Astrocyte (in vitro differentiated cells and primary cell): ENCODE results near the gene CAND2. TPM values are rescaled to one million over a fixed set of nuclear protein-coding genes. Genes with fewer than 3 reads are reported as not detected.

ENCODE experiments used
- DNase-seq: peaks from one replicate; pipeline ENCODE4 v3.0.0-alpha.2; 2010; ENCODE audit warnings: low read depth
- FAIRE-seq: peaks from 2 replicates; lab custom pipeline; 2011; peaks lifted over from hg19 to GRCh38; lab: Jason Lieb, UNC
- H2AFZ ChIP-seq: 2 replicates; pipeline ENCODE4 v1.6.0; 2012; ENCODE audit warnings: low read depth, low read length, inconsistent platforms
- H3K27ac ChIP-seq: 2 replicates; pipeline ENCODE4 v1.5.1; 2011; ENCODE audit warnings: low read depth, low read length, inconsistent platforms
- H3K27me3 ChIP-seq: 2 replicates; pipeline ENCODE4 v1.6.0; 2011; ENCODE audit warnings: low read length, inconsistent platforms; ENCODE audit not compliant: insufficient read depth
- H3K36me3 ChIP-seq: 2 replicates; pipeline ENCODE4 v1.5.1; 2011; ENCODE audit warnings: low read length, inconsistent platforms; ENCODE audit not compliant: insufficient read depth
- H3K4me1 ChIP-seq: 2 replicates; pipeline ENCODE4 v1.5.1; 2011; ENCODE audit warnings: low read length, inconsistent platforms; ENCODE audit not compliant: insufficient read depth
- H3K4me2 ChIP-seq: 2 replicates; pipeline ENCODE4 v1.6.0; 2012; ENCODE audit warnings: low read length, inconsistent platforms
- H3K4me3 ChIP-seq: 2 replicates; pipeline ENCODE4 v1.5.1; 2011; ENCODE audit warnings: low read depth, mild to moderate bottlenecking, low read length, inconsistent platforms; ENCODE audit not compliant: insufficient read depth
- H3K79me2 ChIP-seq: 2 replicates; pipeline ENCODE4 v1.6.0; 2012; ENCODE audit warnings: mild to moderate bottlenecking, low read length, inconsistent platforms; ENCODE audit not compliant: insufficient read depth
- H3K9ac ChIP-seq: 2 replicates; pipeline ENCODE4 v1.6.0; 2012; ENCODE audit warnings: mild to moderate bottlenecking, low read length, inconsistent platforms
- H3K9me3 ChIP-seq: 2 replicates; pipeline ENCODE4 v1.5.1; 2012; ENCODE audit warnings: low read depth, mild to moderate bottlenecking, low read length, inconsistent platforms; ENCODE audit not compliant: insufficient read depth
- H4K20me1 ChIP-seq: 2 replicates; pipeline ENCODE4 v1.6.0; 2012; ENCODE audit warnings: low read length, inconsistent platforms; ENCODE audit not compliant: insufficient read depth
- H3K27ac Mint-ChIP-seq: one replicate; pipeline ENCODE4 v1.8.0; 2021; ENCODE audit warnings: mild to moderate bottlenecking, mixed read lengths; ENCODE audit not compliant: unreplicated experiment
- H3K27me3 Mint-ChIP-seq: one replicate; pipeline ENCODE4 v1.8.0; 2021; ENCODE audit warnings: low read depth, mixed read lengths; ENCODE audit not compliant: unreplicated experiment
- H3K36me3 Mint-ChIP-seq: one replicate; pipeline ENCODE4 v1.8.0; 2021; ENCODE audit warnings: low read depth, mixed read lengths; ENCODE audit not compliant: unreplicated experiment
- H3K4me1 Mint-ChIP-seq: one replicate; pipeline ENCODE4 v1.8.0; 2021; ENCODE audit warnings: low read depth, mixed read lengths; ENCODE audit not compliant: unreplicated experiment
- H3K4me3 Mint-ChIP-seq: one replicate; pipeline ENCODE4 v1.8.0; 2021; ENCODE audit warnings: mild to moderate bottlenecking, moderate library complexity, mixed read lengths; ENCODE audit not compliant: unreplicated experiment
- H3K9me3 Mint-ChIP-seq: one replicate; pipeline ENCODE4 v1.8.0; 2021; ENCODE audit warnings: mild to moderate bottlenecking, mixed read lengths; ENCODE audit not compliant: unreplicated experiment
- CTCF ChIP-seq: IDR thresholded peaks from 2 replicates; pipeline ENCODE4 v1.5.1; 2011; ENCODE audit warnings: low read depth, mild to moderate bottlenecking, inconsistent platforms, low read length, moderate library complexity; ENCODE audit not compliant: insufficient read depth
- EZH2 ChIP-seq: IDR thresholded peaks from 2 replicates; pipeline ENCODE4 v1.6.1; 2012; ENCODE audit warnings: mild to moderate bottlenecking, low read length, inconsistent platforms; ENCODE audit not compliant: insufficient read depth
- total RNA-seq: library from RNA; stranded (reverse); gene quantifications from 2 replicates; pipeline ENCODE4 v1.2.1, GENCODE V29; 2021

Gene CAND2
- total RNA-seq, 1 donor from 2014 or later, result 4.6 TPM

DNA sequence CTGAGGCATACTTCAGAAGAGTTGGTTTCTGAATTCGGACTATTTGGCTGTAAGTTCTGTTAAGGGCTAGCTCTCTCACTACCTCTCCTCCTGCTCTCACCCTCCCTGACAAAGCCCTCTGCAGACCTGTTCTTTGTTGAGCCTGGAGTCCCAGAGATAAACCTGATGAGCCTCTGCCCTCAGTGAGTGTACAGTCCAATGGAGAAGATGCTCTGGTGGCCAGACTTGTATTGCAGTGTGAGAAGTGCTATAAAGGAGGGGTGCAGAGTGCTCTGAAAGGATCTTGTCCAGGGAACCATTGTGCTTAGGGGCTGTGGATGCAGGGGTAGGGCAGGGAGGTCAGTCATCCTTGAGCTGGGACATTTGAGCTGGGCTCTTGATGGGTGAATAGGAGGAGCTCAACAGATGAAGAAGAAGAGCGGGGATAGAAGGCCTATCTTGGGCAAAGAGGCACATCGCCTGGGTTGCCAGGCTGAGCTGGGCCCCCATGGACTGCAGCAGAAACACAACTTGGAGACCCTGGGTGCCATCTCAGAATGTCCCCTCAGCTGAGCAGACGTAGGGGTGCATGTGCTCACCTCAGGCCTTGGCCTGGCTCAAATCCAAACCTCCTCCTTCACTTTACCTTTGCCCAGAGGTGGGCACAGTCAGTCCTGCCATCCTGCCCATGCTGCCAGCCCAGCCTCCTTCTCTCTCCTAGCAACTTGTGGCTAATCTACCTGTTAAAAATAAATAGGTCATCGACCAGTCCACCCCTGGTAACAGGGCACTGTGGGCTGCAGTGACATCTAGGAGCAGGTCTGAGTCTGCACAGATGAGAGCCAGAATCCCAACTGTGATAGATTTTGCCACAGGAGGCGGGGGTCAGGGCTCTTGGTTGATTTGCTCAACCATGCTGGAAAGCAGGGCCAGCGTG is 3.3 kb downstream of the CAND2 start:
- no peak overlapping the region for H2AFZ ChIP-seq
- Mint-ChIP-seq H3K27ac (no peak overlapping the region), H3K9me3 (no peaks in the 10 kb centered on the region), H3K36me3 (peaks cover 6% of the 10 kb centered on the region), H3K27me3 (peaks cover 7% of the 10 kb centered on the region), H3K4me1 (no peaks in the 10 kb centered on the region), H3K4me3 (no peak overlapping the region)
- no peaks in the 10 kb centered on the region for H4K20me1 ChIP-seq
- DNase-seq (no peak), FAIRE-seq (no peak)
- no peak overlapping the region for H3K4me2 ChIP-seq
- H3K9ac ChIP-seq, result no peak overlapping the region
- no peaks in the 10 kb centered on the region for H3K27me3 ChIP-seq
- H3K79me2 ChIP-seq, result no peaks in the 10 kb centered on the region
- H3K9me3 ChIP-seq, result no peaks in the 10 kb centered on the region
- no peak for TF ChIP-seq EZH2
- TF ChIP-seq CTCF, result no peak
- peaks cover 5% of the 10 kb centered on the region for H3K4me1 ChIP-seq
- H3K4me3 ChIP-seq, result no peak overlapping the region
- peaks cover 5% of the 10 kb centered on the region for H3K36me3 ChIP-seq
- H3K27ac ChIP-seq, result no peak overlapping the region

- FAIRE-seq, result no peak
- no peak overlapping the region for H3K27ac Mint-ChIP-seq
- Histone ChIP-seq H3K36me3 (peaks cover 6% of the 10 kb centered on the region), H3K4me3 (no peak overlapping the region), H3K27me3 (no peaks in the 10 kb centered on the region), H3K9ac (no peak overlapping the region), H3K27ac (no peak overlapping the region), H3K4me2 (no peak overlapping the region), H3K79me2 (no peaks in the 10 kb centered on the region), H2AFZ (no peak overlapping the region), H3K9me3 (no peaks in the 10 kb centered on the region), H3K4me1 (no peaks in the 10 kb centered on the region), H4K20me1 (no peaks in the 10 kb centered on the region)
- H3K36me3 Mint-ChIP-seq, result peaks cover 13% of the 10 kb centered on the region
- H3K27me3 Mint-ChIP-seq, result peaks cover under 1% of the 10 kb centered on the region
- H3K4me3 Mint-ChIP-seq, result no peak overlapping the region
- no peak for DNase-seq
- no peaks in the 10 kb centered on the region for H3K4me1 Mint-ChIP-seq
- TF ChIP-seq CTCF (no peak), EZH2 (no peak)
- H3K9me3 Mint-ChIP-seq, result no peaks in the 10 kb centered on the region
Observed at GRCh38 chr3:12803371-12803770, 6.9 kb downstream of the CAND2 start.

DNA sequence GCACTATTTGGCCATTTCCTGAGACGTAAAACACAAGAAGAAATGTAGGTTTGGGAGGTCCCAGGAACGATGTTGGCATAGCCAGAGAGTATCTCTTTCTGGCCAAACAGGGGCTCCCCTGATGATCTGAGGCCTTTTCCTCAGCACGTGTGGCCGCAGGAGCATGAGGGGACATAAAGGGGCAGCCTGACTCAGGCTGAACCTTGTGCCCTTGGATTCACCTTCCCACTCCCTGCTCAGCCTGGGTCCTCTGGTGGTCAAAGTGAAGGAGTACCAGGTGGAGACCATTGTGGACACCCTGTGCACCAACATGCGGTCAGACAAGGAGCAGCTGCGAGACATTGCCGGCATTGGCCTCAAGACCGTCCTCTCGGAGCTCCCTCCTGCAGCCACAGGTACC is 10.6 kb downstream of the CAND2 start:
- Mint-ChIP-seq H3K4me3 (no peak overlapping the region), H3K9me3 (no peaks in the 10 kb centered on the region), H3K36me3 (peaks cover 13% of the 10 kb centered on the region), H3K27me3 (peaks cover 9% of the 10 kb centered on the region), H3K27ac (no peak overlapping the region), H3K4me1 (peaks cover 4% of the 10 kb centered on the region)
- Histone ChIP-seq H3K27ac (no peak overlapping the region), H3K9ac (no peak overlapping the region), H3K9me3 (no peaks in the 10 kb centered on the region), H4K20me1 (no peaks in the 10 kb centered on the region), H3K27me3 (no peaks in the 10 kb centered on the region), H3K79me2 (no peaks in the 10 kb centered on the region), H3K4me2 (no peak overlapping the region), H3K36me3 (peaks cover 6% of the 10 kb centered on the region), H2AFZ (no peak overlapping the region), H3K4me1 (peaks cover 4% of the 10 kb centered on the region), H3K4me3 (no peak overlapping the region)
- TF ChIP-seq EZH2 (no peak), CTCF (no peak)
- FAIRE-seq (no peak), DNase-seq (no peak)
